NOMO-1 treated with dmso at 0.1 percent for 144 hours (cell line): Measurements from ENCODE around the gene GUK1.

Experiments
- DNase-seq: peaks from one replicate; lab custom pipeline; 2025; ENCODE audit not compliant: unreplicated experiment; lab: John Stamatoyannopoulos, UW

The GUK1 gene

DNA sequence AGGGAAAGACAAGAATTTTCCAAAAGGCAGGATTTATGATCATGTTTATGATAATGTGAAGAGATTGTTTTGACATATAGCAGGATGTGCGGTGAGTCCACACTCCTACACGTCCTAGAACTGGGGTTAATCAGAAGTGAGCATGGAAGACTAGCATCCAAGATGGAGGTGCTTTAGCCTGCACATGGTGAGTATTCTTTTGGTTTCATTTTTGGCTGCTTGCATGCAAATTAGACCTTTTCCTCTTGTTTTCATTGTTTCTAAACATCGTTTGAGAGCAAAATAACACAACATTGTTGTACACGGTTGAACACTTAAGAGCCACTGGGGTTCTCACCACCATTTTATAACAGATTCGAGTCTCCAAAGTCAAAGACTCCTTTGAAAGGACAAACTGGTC is 14.9 kb upstream of the GUK1 start:
- DNase-seq: no peak

DNA sequence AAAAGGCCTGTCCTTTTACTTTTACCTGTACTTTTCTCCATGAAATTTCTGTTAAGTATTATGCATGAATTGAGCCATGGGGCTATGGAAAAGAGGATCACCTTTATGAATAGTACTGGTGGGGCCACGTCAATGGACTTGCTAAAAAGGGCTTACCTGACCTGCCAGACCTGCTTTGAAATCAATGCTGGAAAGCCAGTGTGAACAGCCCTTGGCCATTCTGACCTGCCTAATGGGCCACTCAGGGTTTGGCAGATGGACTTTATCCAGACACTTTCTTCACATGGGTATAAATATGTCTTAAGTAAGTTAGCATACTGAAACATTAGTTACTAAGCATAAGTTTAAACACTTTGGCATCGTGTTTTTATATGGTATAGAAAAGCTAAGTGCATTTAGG is 8.3 kb upstream of the GUK1 start:
- DNase-seq: no peak

DNA sequence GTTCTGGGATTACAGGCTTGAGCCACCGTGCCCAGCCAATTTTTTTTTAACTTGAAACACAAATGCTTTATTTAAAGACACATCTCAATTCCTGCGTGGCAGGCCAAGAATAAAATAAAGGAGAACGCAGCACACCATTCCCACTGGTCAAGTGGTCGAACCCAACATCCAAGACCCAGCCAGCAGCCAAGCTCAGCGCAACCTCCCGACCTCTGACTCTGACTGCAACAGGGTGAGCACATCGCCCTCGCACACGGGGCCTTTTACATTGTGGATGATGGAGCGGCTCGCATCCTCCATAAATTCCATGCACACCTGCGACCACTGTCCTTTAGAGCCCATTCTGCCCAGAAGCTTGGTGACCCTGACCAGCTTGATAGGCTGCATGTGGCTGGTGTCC is 5.5 kb upstream of the GUK1 start:
- DNase-seq: no peak

DNA sequence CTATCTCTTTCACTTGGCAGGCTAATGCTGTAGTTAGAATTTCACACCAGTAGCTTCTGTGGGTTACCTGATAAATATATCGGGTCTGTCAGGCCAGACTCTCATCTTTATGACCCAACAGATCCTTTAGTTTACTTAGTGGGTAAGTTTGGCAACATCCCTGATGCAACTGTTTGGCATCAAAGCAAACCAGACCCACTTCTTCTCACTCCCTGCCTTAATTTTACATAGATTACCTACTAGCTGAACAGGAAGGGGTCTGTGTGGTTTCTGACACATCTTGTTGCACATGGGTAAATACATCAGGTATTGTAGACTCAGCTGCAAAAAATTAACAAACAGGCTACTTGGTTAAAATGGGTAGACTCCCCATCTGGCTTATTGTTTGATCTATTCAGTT is 3.2 kb upstream of the GUK1 start:
- DNase-seq: no peak

DNA sequence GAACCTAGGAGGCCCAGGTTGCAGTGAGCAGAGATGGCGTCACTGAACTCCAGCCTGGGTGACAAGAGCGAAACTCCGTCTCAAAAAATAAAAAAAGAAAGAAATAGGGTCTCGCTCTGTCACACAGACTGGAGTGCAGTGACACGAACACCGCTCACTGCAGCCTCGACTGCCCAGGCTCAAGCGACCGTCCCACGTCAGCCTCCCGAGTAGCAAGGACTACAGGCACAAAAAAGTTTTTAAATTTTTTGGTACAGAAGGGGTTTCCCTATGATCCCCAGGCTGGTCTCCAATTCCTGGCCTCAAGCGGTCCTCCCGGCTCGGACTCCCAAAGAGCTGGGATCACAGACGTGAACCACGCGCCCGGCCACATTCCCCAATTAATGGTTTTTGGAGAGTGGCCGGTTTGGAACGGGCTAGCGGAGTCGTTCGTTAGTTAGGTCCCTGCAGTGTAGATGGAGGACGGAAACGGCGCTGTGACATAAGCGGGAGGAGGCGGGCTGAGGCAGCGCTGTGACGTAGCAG is 611 bp upstream of the GUK1 start:
- no peak for DNase-seq

DNA sequence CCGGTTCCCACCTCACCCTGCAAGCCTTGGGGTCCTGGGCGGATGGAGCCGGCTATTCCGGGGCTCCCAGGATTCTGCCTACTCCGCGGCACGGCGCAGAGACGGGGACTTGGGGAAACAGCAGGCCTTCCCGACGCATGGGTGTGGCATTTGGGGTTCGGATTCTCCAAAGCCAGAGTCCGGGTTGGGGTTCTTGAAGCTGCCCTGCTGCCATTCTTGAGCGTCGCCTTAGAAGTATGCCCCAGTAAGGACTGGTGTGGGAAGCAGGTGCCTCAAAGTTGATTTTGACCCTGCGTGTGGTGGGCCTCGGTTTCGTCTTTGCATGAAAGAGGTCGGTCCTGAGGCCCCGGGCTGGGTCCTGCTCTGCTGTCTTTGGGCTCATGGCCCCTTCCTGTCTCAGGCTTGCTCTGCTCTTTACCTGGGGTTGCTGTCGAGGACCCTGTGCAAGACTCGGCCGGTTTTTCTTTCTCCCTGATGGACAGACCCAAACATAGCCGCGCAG is 696 bp downstream of the GUK1 start:
- DNase-seq: no peak

DNA sequence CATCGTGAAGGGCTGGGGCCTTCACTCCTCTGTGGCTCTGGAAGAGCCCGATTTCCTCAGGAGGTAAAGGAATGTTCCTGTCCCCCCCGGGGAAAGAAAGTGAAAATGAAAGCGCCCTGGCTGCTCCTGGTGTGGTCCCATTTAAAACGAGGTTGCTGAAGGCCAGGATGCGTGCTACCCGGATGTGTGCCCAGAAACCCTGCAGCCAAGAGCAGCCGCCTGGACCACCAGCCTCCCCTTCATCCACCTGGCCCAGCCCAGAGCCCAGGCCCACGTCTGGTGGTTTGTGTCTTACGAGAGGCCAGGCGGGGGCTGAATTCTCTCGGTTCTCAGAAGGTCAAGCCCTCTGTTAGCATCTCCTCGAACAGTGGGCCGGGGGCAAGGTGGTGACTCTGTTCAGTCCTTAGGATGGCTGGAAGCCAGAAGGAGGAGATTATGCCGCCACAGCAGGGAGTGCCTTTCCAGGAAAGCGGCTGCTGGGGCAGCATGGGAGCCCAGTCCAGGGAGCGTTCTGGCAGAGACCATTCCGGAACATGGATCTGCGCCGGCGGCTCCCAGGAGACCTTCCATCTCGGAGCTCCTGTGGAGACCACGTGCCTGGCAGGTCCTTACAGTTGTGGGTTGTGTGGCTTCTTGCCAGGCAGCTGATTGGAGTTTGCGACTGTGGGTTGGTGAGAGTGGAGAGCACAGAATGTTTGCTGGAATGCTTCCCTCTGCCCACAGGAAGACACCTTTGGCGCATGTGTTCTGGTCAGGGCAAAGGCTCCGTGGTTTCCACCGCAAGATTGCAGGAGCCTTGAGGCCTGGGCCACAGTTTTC is 1.4 kb downstream of the GUK1 start:
- DNase-seq: no peak

DNA sequence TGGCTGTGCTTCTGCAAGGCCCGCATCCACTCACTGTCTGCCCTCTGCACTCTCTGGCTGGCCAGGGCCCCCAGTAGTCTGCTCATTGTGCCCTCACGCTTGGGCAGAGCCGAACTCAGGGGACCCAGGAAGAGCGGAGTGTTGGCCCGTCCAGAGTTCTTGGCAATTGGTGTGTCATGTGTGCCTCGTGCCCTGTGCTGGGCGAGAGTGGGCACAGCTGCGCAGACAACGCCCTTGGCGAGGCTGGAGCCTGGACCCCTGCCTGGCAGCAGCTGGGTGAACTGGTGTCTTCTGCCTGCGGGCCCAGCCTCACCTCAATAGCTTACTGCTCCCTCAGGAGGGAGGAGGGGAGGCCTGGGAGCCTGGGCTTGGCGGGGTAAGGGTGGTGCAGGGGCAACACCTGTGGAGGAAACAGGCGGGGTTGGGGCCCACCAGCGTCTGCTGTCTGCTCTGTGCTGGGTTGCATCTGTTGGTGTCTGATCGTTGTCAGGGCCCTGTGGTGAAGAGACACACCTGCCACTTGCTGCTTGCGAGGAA is 2.1 kb downstream of the GUK1 start:
- no peak for DNase-seq

DNA sequence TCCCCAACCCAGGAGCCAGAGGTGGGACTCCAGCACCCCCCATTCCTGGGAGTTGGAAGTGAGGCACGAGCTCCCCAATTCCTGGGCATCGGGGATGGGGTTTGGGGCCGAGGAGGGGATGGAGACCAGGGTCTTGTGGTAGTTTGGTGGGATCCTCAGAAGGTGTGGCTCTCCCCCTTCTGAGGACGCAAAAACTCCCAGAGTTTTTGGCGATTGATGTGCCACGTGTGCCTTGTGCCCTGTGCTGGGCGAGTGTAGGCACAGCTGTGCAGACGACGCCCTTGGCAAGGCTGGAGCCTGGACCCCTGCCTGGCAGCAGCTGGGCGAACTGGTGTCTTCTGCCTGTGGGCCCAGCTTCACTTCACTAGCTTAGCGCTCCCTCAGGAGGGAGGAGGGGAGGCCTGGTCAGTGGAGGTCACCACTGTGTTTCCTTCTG is 2.6 kb downstream of the GUK1 start:
- DNase-seq: no peak

DNA sequence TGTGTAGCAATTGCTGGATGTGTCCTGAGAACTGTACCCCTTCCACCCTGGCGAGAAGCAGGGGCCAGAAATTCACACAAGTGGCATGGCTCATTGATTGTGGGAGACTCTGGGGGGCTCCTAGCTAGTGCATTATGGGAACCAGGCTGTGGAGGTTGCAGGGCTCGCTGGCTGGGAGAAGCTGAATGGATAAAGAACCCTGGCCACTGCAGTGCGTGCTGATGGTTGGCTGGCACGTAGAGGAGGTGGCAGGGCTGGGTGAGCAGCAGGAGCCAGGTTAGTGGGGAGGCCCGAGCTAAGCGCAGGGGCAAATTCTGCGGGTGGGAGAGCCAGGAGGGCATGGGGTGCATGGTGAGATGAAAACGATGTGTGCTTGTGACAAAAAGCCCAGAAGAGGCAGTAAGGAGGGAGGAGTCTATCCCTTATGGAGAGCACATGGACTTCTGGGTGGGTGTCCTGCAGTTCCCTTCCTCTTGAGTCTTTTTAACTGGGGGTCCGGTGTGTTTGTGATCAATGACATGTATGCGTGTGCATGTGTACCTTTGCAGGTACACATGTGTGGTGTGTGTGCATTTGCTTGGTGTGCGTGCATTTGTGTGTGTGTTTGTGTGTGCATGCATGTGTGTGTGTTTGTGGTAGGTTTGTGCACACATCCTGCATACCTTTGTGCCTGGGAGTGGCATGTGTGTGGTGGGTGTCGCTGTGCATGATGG is 3.6 kb downstream of the GUK1 start:
- DNase-seq: no peak

DNA sequence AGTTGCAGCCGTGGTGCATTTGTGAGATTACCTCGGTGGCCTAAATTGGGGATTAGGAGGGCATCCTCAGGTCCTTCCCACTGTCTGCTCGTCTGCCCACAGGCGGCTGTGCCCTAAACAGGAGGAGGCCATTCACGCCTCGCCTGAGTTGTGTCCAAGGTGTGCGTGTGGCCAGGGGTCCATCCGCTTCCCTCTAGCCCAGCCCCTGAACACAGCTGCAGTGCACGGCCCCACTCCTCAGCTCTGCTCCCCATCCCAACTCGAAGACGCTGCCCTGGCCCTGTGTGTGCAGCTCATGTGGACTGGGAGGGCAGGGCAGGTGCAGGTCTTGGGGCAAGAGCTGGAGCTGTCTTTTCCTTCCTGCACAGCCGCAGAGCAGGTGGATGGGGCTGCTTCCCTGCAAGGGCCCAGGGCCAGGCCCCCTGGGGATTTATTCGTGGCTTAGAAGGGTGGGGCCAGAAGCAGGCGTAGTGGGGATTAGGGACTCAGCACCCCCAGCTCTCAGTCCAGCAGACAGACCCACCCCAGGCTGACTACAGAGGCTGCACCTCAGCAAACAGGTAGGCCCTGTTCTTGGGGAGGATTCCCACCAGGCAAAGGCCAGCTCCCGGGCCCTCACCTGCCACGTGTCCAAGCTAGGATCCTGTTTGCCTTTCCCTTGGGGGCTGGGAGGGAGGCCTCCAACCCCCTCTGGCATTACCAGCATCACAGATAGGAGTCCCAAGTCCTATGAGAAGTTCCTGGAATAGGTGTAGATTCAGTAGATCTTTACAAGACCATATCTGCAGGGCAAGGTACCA is 4.3 kb downstream of the GUK1 start:
- DNase-seq: no peak

DNA sequence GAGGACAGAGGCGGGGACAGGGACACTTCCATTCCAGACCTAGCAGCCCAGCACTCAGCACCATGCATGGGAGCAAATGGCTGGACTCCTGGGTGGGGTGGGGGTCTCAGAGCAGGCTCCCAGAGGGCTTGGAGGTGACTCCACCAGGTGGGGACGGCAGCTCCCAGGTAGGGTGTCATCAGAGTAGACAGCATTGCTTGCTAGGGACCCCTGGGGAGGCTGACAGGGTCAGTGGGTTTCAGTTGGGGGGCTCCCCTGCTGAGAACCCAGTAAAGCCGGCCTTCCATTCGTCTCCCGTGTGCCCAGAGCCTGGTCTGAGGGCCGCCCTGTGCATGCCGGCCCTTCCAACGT is 4.9 kb downstream of the GUK1 start:
- DNase-seq: no peak

DNA sequence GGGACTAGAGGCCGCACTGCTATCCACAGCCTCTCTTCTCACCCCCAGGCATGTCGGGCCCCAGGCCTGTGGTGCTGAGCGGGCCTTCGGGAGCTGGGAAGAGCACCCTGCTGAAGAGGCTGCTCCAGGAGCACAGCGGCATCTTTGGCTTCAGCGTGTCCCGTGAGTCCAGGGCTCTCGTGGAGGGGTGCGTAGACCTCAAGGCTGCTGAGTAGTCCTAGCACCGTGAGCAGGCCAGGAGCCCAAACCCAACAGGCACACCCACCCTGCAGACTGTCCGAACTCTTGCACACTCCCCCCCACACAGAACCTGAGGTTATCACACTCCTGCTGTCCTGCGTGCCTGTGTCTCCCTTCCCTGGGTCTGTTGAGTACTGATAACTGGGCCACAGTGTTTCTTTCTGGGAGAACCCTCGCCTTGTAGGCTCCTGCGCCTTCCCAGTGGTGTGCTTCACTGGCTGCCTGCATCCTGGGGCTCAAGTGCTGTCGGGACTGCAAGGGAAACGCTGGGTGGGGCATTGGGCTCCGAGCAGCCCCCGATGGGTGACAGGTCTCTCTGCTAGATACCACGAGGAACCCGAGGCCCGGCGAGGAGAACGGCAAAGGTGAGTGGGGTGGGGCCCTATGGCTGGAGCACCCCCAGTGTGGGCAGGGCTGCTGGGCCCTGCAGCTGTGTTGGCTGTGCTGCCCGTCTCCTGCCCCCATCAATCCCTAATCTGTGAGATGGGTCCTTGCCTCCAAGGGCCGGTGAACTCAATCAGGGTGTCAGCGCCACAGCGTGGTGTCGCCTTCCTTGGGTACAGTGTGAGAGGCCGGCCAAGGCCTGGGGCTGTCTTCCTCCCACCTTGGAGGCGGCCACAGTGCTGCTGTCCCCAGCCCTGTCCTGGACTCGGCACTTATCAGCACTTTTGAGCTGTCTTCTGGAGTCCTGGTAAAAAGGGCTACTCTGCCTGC is 5.7 kb downstream of the GUK1 start:
- no peak for DNase-seq

DNA sequence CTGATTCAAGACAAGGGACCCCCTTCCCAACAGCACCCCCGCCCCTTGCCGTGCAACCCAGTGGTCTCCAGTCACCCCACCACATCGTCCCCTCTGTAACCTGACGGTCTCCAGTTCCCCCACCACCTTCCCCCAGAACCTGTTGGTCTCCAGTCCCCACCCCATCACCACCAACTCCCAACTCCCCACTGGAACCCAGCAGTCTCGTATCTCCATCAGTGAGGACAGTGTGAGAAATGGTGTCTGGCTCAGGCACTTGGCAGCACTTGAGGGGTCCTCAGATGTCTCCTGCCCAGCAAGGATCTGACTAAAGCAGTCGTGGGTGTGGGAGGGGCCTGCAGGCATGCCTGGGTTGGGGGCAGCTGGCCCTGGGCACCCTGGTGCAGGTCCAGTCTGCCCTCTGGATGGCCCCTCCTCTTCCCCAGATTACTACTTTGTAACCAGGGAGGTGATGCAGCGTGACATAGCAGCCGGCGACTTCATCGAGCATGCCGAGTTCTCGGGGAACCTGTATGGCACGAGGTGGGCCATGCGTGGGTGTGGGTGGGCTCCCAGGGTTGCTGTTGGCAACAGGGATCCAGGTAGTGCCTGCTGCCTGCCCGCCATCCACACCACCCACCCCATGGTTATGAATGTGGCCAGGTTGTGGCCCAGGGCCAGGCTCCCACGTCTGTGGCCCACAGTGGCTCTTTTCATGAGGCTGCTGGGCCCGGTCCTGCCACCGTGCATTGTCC is 6.5 kb downstream of the GUK1 start:
- DNase-seq: no peak

DNA sequence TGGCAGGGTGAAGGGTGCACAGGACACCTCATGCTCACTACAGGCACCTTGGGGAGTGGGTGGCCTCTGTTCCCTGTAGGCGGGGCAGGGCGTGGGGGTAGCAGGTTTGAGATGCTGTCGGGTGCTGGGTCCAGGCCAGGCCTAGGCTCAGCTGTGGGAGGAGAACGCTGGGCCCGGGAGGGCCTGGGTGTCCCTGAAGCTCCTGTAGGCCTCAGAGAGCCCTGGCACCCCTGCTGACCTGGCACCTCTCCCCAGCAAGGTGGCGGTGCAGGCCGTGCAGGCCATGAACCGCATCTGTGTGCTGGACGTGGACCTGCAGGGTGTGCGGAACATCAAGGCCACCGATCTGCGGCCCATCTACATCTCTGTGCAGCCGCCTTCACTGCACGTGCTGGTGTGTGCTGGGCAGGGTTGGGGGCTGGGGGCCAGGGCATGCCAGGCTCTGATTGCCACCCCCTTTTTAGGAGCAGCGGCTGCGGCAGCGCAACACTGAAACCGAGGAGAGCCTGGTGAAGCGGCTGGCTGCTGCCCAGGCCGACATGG is 7.1 kb downstream of the GUK1 start:
- no peak for DNase-seq

DNA sequence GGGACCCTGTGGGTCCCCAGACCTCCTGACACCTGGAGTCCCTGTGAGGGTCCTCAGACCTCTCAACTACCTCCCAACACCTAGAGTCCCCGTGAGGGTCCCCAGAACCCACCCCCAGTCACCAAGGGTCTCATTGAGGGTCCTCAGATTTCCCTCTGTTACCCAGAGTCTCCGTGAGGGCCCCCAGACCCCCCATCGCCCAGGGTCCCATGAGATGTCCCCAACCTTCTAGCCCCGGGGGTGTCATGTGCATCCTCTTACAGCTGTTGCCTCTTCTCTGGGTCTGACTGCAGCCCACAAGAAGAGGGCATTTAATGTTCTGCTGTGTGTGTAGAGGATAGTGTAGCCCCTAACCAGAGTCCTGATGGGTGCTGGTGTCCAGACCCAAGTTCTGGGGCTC is 7.7 kb downstream of the GUK1 start:
- no peak for DNase-seq

DNA sequence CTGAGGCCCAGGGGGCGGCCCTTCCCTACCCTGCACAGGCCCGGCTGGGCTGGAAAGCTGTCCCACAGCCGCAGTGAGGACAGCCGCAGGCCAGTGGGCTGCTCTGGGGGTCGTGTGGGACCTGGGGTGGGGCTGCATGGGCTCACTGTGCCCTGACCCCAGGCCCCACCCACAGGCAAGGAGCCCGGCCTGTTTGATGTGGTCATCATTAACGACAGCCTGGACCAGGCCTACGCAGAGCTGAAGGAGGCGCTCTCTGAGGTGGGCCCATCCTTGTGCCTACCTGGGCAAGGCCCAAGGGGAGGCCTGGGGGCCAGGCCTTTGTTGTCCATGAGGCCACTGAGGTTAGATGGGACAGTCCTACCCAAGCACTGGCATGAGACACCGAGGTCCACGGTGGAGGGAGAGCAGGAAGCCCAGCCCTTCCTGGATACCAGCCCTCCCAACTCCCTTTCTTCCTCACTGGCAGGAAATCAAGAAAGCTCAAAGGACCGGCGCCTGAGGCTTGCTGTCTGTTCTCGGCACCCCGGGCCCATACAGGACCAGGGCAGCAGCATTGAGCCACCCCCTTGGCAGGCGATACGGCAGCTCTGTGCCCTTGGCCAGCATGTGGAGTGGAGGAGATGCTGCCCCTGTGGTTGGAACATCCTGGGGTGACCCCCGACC is 8.2 kb downstream of the GUK1 start:
- no peak for DNase-seq

DNA sequence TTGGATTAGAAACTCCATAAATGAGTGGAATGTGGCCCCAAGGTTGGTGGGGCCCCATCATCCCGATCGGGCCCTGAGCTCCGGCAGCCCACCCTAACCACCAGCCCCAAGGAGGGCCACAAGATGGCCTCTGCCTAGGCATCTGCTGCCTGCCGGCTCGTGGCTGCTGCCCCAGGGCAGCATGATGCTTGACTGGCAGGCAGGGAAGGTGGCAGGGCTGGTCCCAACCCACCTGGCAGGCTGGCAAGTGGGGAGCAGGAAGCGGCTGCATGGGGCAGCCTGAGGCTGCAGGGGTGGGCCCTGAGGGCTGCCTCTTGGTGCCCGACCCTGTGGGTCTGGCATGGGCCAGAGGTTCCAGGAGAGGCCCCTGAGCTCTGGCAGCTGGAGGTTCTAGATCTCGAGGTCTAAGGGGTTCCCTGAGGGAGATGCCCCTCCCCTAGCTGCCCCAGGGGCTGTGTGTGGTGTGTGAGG is 8.9 kb downstream of the GUK1 start:
- DNase-seq: no peak
